ENCODE data around the gene DDR1. TPM values are rescaled to one million over a fixed set of nuclear protein-coding genes. Genes with fewer than 3 reads are reported as not detected.

Gene DDR1
- total RNA-seq, 1 experiment from 2014 or later: 230 TPM

GRCh38 chr6:30914854-30915590 is 30.7 kb downstream of the DDR1 start:
- no peak for ATAC-seq
- CTCF ChIA-PET: interaction anchor here (0.7 to 6.4 kb wide), 43 partner anchors 10 to 462 kb away, joined by 3 to 124 read pairs (median 7); partner anchors contain the start of genes DDR1, DHX16, MUCL3 and PSORS1C1
- Mint-ChIP-seq H3K4me3 (peak overlapping the region; percentile 90), H3K27me3 (ENCODE audit: low read depth) (no peaks in the 10 kb centered on the region), H3K9me3 (no peaks in the 10 kb centered on the region), H3K36me3 (peaks cover 53% of the 10 kb centered on the region), H3K27ac (peak overlapping the region; percentile 90), H3K4me1 (peaks cover 22% of the 10 kb centered on the region)
- POLR2A ChIA-PET: interaction anchor here (1.0 to 2.2 kb wide), 3 partner anchors 32 to 156 kb away, joined by 4 to 12 read pairs (median 4); no protein-coding TSS in a partner anchor
- no peak for DNase-seq (ENCODE audit: low spot score)
- no peak for TF ChIP-seq EMX1 (CRISPR knock-in tag; IDR thresholded peaks at IDR 0.05)
- TF ChIP-seq ERG (CRISPR knock-in tag; IDR thresholded peaks at IDR 0.05): no peak
- no peak for TF ChIP-seq MYBL2 (CRISPR knock-in tag; IDR thresholded peaks at IDR 0.05)
- no peak for TF ChIP-seq JAZF1 (CRISPR knock-in tag; IDR thresholded peaks at IDR 0.05)
- TF ChIP-seq ETV6 (CRISPR knock-in tag; IDR thresholded peaks at IDR 0.05): no peak
- TF ChIP-seq FOXJ3 (CRISPR knock-in tag; IDR thresholded peaks at IDR 0.05; ENCODE audit: borderline replicate concordance): no peak
- TF ChIP-seq SMAD4 (CRISPR knock-in tag; IDR thresholded peaks at IDR 0.05): no peak
- TF ChIP-seq, protein P1, sequence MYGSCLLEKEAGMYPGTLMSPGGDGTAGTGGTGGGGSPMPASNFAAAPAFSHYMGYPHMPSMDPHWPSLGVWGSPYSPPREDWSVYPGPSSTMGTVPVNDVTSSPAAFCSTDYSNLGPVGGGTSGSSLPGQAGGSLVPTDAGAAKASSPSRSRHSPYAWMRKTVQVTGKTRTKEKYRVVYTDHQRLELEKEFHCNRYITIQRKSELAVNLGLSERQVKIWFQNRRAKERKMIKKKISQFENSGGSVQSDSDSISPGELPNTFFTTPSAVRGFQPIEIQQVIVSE (CRISPR knock-in tag; IDR thresholded peaks at IDR 0.05; ENCODE audit: borderline replicate concordance): no peak
- TF ChIP-seq CREM (CRISPR knock-in tag; IDR thresholded peaks at IDR 0.05): no peak
- TF ChIP-seq, protein P2, sequence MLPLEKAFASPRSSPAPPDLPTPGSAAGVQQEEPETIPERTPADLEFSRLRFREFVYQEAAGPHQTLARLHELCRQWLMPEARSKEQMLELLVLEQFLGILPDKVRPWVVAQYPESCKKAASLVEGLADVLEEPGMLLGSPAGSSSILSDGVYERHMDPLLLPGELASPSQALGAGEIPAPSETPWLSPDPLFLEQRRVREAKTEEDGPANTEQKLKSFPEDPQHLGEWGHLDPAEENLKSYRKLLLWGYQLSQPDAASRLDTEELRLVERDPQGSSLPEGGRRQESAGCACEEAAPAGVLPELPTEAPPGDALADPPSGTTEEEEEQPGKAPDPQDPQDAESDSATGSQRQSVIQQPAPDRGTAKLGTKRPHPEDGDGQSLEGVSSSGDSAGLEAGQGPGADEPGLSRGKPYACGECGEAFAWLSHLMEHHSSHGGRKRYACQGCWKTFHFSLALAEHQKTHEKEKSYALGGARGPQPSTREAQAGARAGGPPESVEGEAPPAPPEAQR (CRISPR knock-in tag; IDR thresholded peaks at IDR 0.05): no peak
- TF ChIP-seq MXD4 (CRISPR knock-in tag; IDR thresholded peaks at IDR 0.05; ENCODE audit: borderline replicate concordance): no peak
- TF ChIP-seq NR1H2 (CRISPR knock-in tag; IDR thresholded peaks at IDR 0.05): no peak
- no peak; the same call in 1 of the 2 replicates for TF ChIP-seq GABPB1 (CRISPR knock-in tag; IDR thresholded peaks at IDR 0.05)
- TF ChIP-seq ATF6 (CRISPR knock-in tag; IDR thresholded peaks at IDR 0.05): no peak
- TF ChIP-seq, protein P3, sequence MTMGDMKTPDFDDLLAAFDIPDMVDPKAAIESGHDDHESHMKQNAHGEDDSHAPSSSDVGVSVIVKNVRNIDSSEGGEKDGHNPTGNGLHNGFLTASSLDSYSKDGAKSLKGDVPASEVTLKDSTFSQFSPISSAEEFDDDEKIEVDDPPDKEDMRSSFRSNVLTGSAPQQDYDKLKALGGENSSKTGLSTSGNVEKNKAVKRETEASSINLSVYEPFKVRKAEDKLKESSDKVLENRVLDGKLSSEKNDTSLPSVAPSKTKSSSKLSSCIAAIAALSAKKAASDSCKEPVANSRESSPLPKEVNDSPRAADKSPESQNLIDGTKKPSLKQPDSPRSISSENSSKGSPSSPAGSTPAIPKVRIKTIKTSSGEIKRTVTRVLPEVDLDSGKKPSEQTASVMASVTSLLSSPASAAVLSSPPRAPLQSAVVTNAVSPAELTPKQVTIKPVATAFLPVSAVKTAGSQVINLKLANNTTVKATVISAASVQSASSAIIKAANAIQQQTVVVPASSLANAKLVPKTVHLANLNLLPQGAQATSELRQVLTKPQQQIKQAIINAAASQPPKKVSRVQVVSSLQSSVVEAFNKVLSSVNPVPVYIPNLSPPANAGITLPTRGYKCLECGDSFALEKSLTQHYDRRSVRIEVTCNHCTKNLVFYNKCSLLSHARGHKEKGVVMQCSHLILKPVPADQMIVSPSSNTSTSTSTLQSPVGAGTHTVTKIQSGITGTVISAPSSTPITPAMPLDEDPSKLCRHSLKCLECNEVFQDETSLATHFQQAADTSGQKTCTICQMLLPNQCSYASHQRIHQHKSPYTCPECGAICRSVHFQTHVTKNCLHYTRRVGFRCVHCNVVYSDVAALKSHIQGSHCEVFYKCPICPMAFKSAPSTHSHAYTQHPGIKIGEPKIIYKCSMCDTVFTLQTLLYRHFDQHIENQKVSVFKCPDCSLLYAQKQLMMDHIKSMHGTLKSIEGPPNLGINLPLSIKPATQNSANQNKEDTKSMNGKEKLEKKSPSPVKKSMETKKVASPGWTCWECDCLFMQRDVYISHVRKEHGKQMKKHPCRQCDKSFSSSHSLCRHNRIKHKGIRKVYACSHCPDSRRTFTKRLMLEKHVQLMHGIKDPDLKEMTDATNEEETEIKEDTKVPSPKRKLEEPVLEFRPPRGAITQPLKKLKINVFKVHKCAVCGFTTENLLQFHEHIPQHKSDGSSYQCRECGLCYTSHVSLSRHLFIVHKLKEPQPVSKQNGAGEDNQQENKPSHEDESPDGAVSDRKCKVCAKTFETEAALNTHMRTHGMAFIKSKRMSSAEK (CRISPR knock-in tag; IDR thresholded peaks at IDR 0.05; ENCODE audit: borderline replicate concordance): no peak
- no peak for TF ChIP-seq E2F1 (CRISPR knock-in tag; IDR thresholded peaks at IDR 0.05)
- no peak for TF ChIP-seq TP53 (CRISPR knock-in tag; IDR thresholded peaks at IDR 0.05)
- no peak for TF ChIP-seq RELA (CRISPR knock-in tag; IDR thresholded peaks at IDR 0.05; ENCODE audit: borderline replicate concordance)
- no peak for TF ChIP-seq ZNF396 (CRISPR knock-in tag; IDR thresholded peaks at IDR 0.05; ENCODE audit: borderline replicate concordance)
